ENCODE measurements around the gene LRIT1.
A peak's percentile ranks its signal among the peaks of the same experiment; 100 is the strongest.
"Not testable (repeated sequence)": the region's sequence is repeated elsewhere in the genome, so short reads cannot be mapped to it uniquely, and the experiment has no call there.

The LRIT1 gene

GRCh38 chr10:84241185-84241790 is at the start of gene LRIT1:
TSS of gene LRIT1 (minus strand) at chr10:84241546. CDS start at chr10:84241439, 107 bp downstream.
- DNase-seq, result no peak

- DNase-seq, result no peak
Measured at GRCh38 chr10:84290235-84290634, 48.9 kb upstream of the LRIT1 start.

GRCh38 chr10:84289521-84290200 is 48.3 kb upstream of the LRIT1 start:
- DNase-seq, result no peak

GRCh38 chr10:84288151-84288550 is 46.8 kb upstream of the LRIT1 start:
- no peak for DNase-seq

- no peak for DNase-seq
Measured at GRCh38 chr10:84286695-84287094, 45.3 kb upstream of the LRIT1 start.

GRCh38 chr10:84279876-84280475 is 38.6 kb upstream of the LRIT1 start:
- DNase-seq, result not testable (repeated sequence)

GRCh38 chr10:84270708-84271107 is 29.4 kb upstream of the LRIT1 start:
- DNase-seq, result no peak

GRCh38 chr10:84269773-84270172 is 28.4 kb upstream of the LRIT1 start:
- DNase-seq, result no peak

- DNase-seq, result no peak
Measured at GRCh38 chr10:84269162-84269561, 27.8 kb upstream of the LRIT1 start.

GRCh38 chr10:84267503-84268126 is 26.3 kb upstream of the LRIT1 start:
- DNase-seq, result no peak

GRCh38 chr10:84265418-84265817 is 24.1 kb upstream of the LRIT1 start:
- peak; percentile 31 for DNase-seq

GRCh38 chr10:84264611-84265141 is 23.3 kb upstream of the LRIT1 start:
- DNase-seq, result peak; percentile 36

GRCh38 chr10:84263716-84264115 is 22.4 kb upstream of the LRIT1 start:
- no peak for DNase-seq

- DNase-seq, result no peak
Measured at GRCh38 chr10:84262190-84262956, 21.0 kb upstream of the LRIT1 start.

GRCh38 chr10:84261236-84261915 is 20.0 kb upstream of the LRIT1 start:
- no peak for DNase-seq

GRCh38 chr10:84258034-84258695 is 16.8 kb upstream of the LRIT1 start:
- no peak for DNase-seq

GRCh38 chr10:84257343-84258020 is 16.1 kb upstream of the LRIT1 start:
- no peak for DNase-seq

- DNase-seq, result no peak
Measured at GRCh38 chr10:84256510-84257342, 15.4 kb upstream of the LRIT1 start.

- DNase-seq, result no peak
Measured at GRCh38 chr10:84254552-84255478, 13.5 kb upstream of the LRIT1 start.
